Loucy (cell line): ENCODE data around the gene SPIN2B.
"Not testable (repeated sequence)": the region's sequence is repeated elsewhere in the genome, so short reads cannot be mapped to it uniquely, and the experiment has no call there.

Experiments used
- H2AFZ ChIP-seq: fragments of 200-600 bp; sonication (generic); 2 replicates; pipeline ENCODE4 v1.6.0; 2016; ENCODE audit warnings: antibody characterized with exemption, mild to moderate bottlenecking, low read length, moderate library complexity
- H3F3A ChIP-seq: fragments of 200-600 bp; 2 replicates; pipeline ENCODE4 v1.6.0; 2016; ENCODE audit warnings: antibody characterized with exemption, low read depth, mild to moderate bottlenecking
- H3K27me3 ChIP-seq: fragments of 200-600 bp; sonication (generic); 2 replicates; pipeline ENCODE4 v1.6.1; 2014; ENCODE audit warnings: low read length, mild to moderate bottlenecking; ENCODE audit not compliant: insufficient read depth, poor library complexity, severe bottlenecking
- H3K36me3 ChIP-seq: fragments of 200-600 bp; sonication (generic); 2 replicates; pipeline ENCODE4 v1.6.1; 2016; ENCODE audit warnings: low read length; ENCODE audit not compliant: insufficient read depth
- H3K4me1 ChIP-seq: fragments of 200-600 bp; sonication (generic); 2 replicates; pipeline ENCODE4 v1.5.1; 2014; ENCODE audit warnings: low read length, mild to moderate bottlenecking; ENCODE audit not compliant: insufficient read depth, poor library complexity, severe bottlenecking
- H3K4me2 ChIP-seq: fragments of 200-600 bp; sonication (generic); 2 replicates; pipeline ENCODE4 v1.6.0; 2014; ENCODE audit warnings: antibody characterized with exemption, low read length, low read depth, mild to moderate bottlenecking; ENCODE audit not compliant: poor library complexity, severe bottlenecking
- H3K4me3 ChIP-seq: fragments of 200-600 bp; sonication (generic); 2 replicates; pipeline ENCODE4 v1.5.1; 2014; ENCODE audit warnings: low read length, mild to moderate bottlenecking, mixed read lengths; ENCODE audit not compliant: poor library complexity, severe bottlenecking
- H3K79me2 ChIP-seq: fragments of 200-600 bp; sonication (generic); 2 replicates; pipeline ENCODE4 v1.6.1; 2014; ENCODE audit warnings: low read length; ENCODE audit not compliant: insufficient read depth
- H3K9ac ChIP-seq: fragments of 200-600 bp; sonication (generic); 2 replicates; pipeline ENCODE4 v1.6.0; 2014; ENCODE audit warnings: mild to moderate bottlenecking, low read depth, low read length, moderate library complexity; ENCODE audit not compliant: poor library complexity, severe bottlenecking
- H3K9me2 ChIP-seq: fragments of 200-600 bp; sonication (generic); replicated peaks from 2 replicates; pipeline ENCODE4 v1.6.1; 2016; ENCODE audit warnings: low read depth, low read length, mixed read lengths
- H3K9me3 ChIP-seq: fragments of 200-600 bp; sonication (generic); 2 replicates; pipeline ENCODE4 v1.6.1; 2014; ENCODE audit warnings: mild to moderate bottlenecking, antibody characterized with exemption, low read length, low read depth; ENCODE audit not compliant: insufficient read depth
- H4K20me1 ChIP-seq: fragments of 200-600 bp; sonication (generic); 2 replicates; pipeline ENCODE4 v1.6.0; 2014; ENCODE audit warnings: antibody characterized with exemption, low read length, mild to moderate bottlenecking; ENCODE audit not compliant: insufficient read depth, poor library complexity, severe bottlenecking
- CTCF ChIP-seq: fragments of 200-600 bp; sonication (generic); conservative IDR thresholded peaks from 2 replicates; pipeline ENCODE4 v1.5.1; 2014; ENCODE audit warnings: mild to moderate bottlenecking, antibody characterized with exemption, low read length
- EZH2phosphoT487 ChIP-seq: fragments of 200-600 bp; IDR thresholded peaks from 2 replicates; pipeline ENCODE4 v1.6.1; 2018; ENCODE audit warnings: antibody characterized with exemption, mild to moderate bottlenecking, moderate library complexity, borderline replicate concordance

SPIN2B gene

GRCh38 chrX:57132046-57132445 lies 10.7 kb upstream of the SPIN2B start:
- no peaks in the 10 kb centered on the region for H4K20me1 ChIP-seq
- H3K4me3 ChIP-seq = no peak overlapping the region
- no peak overlapping the region for H3K9ac ChIP-seq
- no peaks in the 10 kb centered on the region for H3K9me3 ChIP-seq
- H3K9me2 ChIP-seq = no peaks in the 10 kb centered on the region
- no peak overlapping the region for H3K4me2 ChIP-seq
- H3K27me3 ChIP-seq = no peaks in the 10 kb centered on the region
- TF ChIP-seq EZH2phosphoT487 = no peak
- no peak overlapping the region for H2AFZ ChIP-seq
- no peaks in the 10 kb centered on the region for H3K36me3 ChIP-seq
- no peaks in the 10 kb centered on the region for H3F3A ChIP-seq
- H3K4me1 ChIP-seq = peaks cover 3% of the 10 kb centered on the region
- no peaks in the 10 kb centered on the region for H3K79me2 ChIP-seq

DNA sequence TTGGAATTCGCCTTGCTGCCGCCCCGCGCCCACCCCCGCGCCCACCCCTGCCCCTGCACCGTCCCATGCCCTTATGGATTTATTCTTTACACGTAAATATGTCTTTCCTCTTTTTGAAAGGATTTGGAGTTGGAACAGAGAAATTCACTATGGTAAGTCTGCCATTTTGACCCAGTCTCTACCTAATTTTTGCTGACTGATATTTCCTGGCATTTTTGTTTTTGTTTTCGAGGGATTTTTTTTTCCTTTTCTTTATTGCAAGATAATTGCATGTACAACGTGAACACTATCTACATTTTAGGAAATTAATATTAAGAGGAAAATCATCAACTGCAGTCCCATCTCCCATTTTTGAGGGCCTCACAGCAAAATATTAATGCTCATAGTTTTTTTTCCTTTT lies 468 bp upstream of the SPIN2B start:
- H3K79me2 ChIP-seq = peaks cover 4% of the 10 kb centered on the region; the same call in 1 of the 2 replicates
- peak overlapping the region; percentile 87 for H2AFZ ChIP-seq
- H3K9ac ChIP-seq = peak overlapping the region; percentile 79
- H4K20me1 ChIP-seq = no peaks in the 10 kb centered on the region
- H3K9me3 ChIP-seq = no peaks in the 10 kb centered on the region
- no peak for TF ChIP-seq EZH2phosphoT487
- no peak for TF ChIP-seq CTCF
- H3K4me3 ChIP-seq = peak overlapping the region; percentile 80
- H3K4me1 ChIP-seq = no peaks in the 10 kb centered on the region
- peak overlapping the region; percentile 79 for H3K4me2 ChIP-seq
- no peaks in the 10 kb centered on the region for H3K9me2 ChIP-seq
- no peaks in the 10 kb centered on the region for H3F3A ChIP-seq
- H3K27me3 ChIP-seq = no peaks in the 10 kb centered on the region
- no peaks in the 10 kb centered on the region for H3K36me3 ChIP-seq

DNA sequence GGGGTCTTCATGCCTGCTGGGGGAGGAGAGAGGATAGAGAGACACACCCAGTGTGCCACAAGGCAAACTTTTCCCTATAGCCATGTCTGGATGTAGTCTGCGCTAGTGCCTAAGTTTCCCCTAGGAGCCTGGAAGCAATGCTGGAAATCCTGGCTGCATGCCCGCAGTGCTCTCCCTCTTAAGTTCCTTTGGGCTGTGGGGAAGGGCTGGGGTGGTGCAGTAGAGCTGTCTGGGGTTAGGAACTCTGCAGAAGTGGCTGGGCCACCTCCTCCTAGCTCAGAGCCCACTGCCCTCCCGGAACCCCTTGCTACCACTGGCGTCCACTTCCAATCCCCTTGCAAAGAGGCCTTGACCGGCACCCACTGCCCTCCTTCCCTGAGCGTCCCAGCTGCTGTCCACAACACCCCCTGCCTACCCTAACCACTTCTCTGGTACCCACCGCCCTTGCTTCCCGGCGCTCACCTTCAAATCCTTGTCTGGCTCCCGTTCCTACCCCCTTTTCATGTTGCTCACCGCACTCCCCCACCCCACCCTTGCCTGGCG lies 658 bp downstream of the SPIN2B start:
- Histone ChIP-seq H3K9ac (peak overlapping the region; percentile 79), H3K4me3 (peak overlapping the region; percentile 80), H3K4me2 (peak overlapping the region; percentile 54)
- H3K9me2 ChIP-seq, H3K36me3 ChIP-seq, H3K27me3 ChIP-seq, H3K4me1 ChIP-seq, H2AFZ ChIP-seq, H3K79me2 ChIP-seq, H3F3A ChIP-seq, H3K9me3 ChIP-seq, H4K20me1 ChIP-seq: not testable (repeated sequence)

- H3K9me3 ChIP-seq = no peaks in the 10 kb centered on the region
- peaks cover 4% of the 10 kb centered on the region; the same call in 1 of the 2 replicates for H3K79me2 ChIP-seq
- no peaks in the 10 kb centered on the region for H3K27me3 ChIP-seq
- H3K9me2 ChIP-seq = no peaks in the 10 kb centered on the region
- H3K4me1 ChIP-seq = no peaks in the 10 kb centered on the region
- no peaks in the 10 kb centered on the region for H3K36me3 ChIP-seq
- no peaks in the 10 kb centered on the region for H3F3A ChIP-seq
- H4K20me1 ChIP-seq = no peaks in the 10 kb centered on the region
- no peak for TF ChIP-seq CTCF
- H3K4me3 ChIP-seq = no peak overlapping the region
- H3K4me2 ChIP-seq = peak overlapping the region; percentile 27
- no peak overlapping the region for H2AFZ ChIP-seq
- no peak overlapping the region for H3K9ac ChIP-seq
These were observed 1.9 kb downstream of the SPIN2B start for GRCh38 chrX:57119416-57119815.

GRCh38 chrX:57117566-57117965 lies 3.8 kb downstream of the SPIN2B start:
- H3K9ac ChIP-seq, H3K36me3 ChIP-seq, H3K79me2 ChIP-seq, H4K20me1 ChIP-seq, H3K4me2 ChIP-seq, H3K9me2 ChIP-seq, H3K27me3 ChIP-seq, H3K4me3 ChIP-seq, H3K4me1 ChIP-seq, H3F3A ChIP-seq, H3K9me3 ChIP-seq, H2AFZ ChIP-seq: not testable (repeated sequence)
